Body of pancreas (tissue), 4 donors: Measurements from ENCODE around the gene PALLD. TPM values are rescaled to one million over a fixed set of nuclear protein-coding genes. Genes with fewer than 3 reads are reported as not detected.

Experiments used
- ATAC-seq: fragments of 150-250 bp; one replicate; pipeline ENCODE4 v1.9.1; 2016
- DNase-seq, 4 donors: peaks; one replicate each; pipeline ENCODE4 v3.0.0-alpha.2; 2019
- H3K27ac ChIP-seq, 4 donors: fragments of 200-600 bp; sonication (generic); 1 replicate in 3 of 4; 2 replicates in 1 of 4; pipeline versions ENCODE4 v1.5.1 to v1.6.1; 2016 to 2019; ENCODE audit warnings: mild to moderate bottlenecking in 1 of 4, mixed read lengths in 1 of 4, moderate library complexity in 1 of 4
- H3K27me3 ChIP-seq, 2 donors: fragments of 200-600 bp; sonication (generic); one replicate each; pipeline ENCODE4 v1.6.0; 2016; ENCODE audit warnings: mild to moderate bottlenecking in 1 of 2
- H3K36me3 ChIP-seq, 2 donors: fragments of 200-600 bp; sonication (generic); replicated peaks in 1 of 2; 2 replicates each; pipeline ENCODE4 v1.5.1; 2016; ENCODE audit warnings: low read depth in 2 of 2; ENCODE audit not compliant: insufficient read depth in 1 of 2
- H3K4me1 ChIP-seq: fragments of 200-600 bp; sonication (generic); one replicate; pipeline ENCODE4 v1.6.0; 2016
- H3K4me3 ChIP-seq, 2 donors: fragments of 200-600 bp; sonication (generic); 1 replicate in 1 of 2; 2 replicates in 1 of 2; pipeline ENCODE4 v1.5.1; 2016 to 2019
- H3K9me3 ChIP-seq, 3 donors: fragments of 200-600 bp; sonication (generic); 1 replicate in 2 of 3; 2 replicates in 1 of 3; pipeline ENCODE4 v1.5.1; 2016
- POLR2A ChIP-seq, 3 donors: fragments of 450-650 bp; IDR thresholded peaks; one replicate each; pipeline ENCODE4 v1.6.1; 2016; ENCODE audit warnings: antibody characterized with exemption in 3 of 3, mild to moderate bottlenecking in 2 of 3
- WGBS, 2 donors: methylation state at CpG; one replicate each; pipeline ENCODE4 v1.1.5; 2017; 5-methylcytosine and 5-hydroxymethylcytosine counted together
- intact Hi-C: fragments of 100-400 bp; cut with DNase I; formaldehyde crosslinking; loops from one replicate; pipeline ENCODE4 v1.15.1; 2023
- total RNA-seq, 2 donors: library from RNA; depleted of rRNA; stranded (reverse); fragments of >200 nt; gene quantifications; one replicate each; pipeline ENCODE4 v1.1.0, GENCODE V29; 2016
- TF ChIP-seq, protein P1 (sequence below), 7 experiments: fragments of 450-650 bp in 4 of 7; fragments of 200-600 bp in 3 of 7; sonication (generic) in 3 of 7; IDR thresholded peaks; one replicate each; pipeline ENCODE4 v1.5.1; 2016 to 2019; ENCODE audit warnings: antibody characterized with exemption in 7 of 7

The PALLD gene
- total RNA-seq, 2 donors from 2014 or later = 46.8 to 52.4 TPM

DNA sequence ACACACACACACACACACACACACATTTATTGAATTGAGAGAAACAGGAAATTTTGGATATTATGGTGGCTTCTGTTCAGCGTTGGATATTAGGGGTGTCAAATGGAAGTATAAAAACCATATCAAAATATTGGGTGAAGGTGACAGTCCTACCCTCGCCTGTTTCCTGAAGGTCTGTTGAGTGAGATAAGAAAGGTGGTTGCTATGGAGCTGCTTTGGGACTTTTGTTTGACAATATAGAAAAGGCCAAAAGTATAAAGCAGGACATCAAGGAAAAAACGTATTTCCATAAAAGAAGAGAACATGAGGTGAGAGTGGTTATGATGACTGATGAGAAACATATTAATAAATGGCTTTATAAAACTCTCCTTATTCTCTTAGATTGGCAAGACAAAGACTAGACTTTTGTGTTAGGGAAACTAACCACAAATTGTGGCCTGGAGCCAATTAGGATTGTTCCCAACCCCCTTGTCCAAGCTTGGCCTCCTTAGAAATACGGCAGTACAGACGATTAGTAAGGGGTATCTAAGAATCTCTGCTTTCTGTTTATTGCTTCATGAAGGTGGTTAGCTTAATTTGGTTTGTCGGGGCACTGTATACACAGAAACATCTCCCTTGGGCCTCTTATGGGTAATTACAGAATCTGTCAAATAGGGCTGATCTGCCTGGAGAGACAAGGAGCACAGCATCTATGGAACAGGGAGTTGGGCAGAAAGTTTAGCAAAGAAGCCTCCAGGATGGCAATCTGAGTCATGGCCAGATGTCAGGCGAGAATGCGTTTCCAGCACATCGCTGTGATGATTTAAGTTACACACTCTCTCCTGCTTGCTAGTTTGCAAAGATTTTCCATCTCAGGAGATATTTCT is 315.2 kb downstream of the PALLD start:
- H3K36me3 ChIP-seq = no peaks in the 10 kb centered on the region
- peaks cover 6% of the 10 kb centered on the region for H3K4me1 ChIP-seq
- no peaks in the 10 kb centered on the region for H3K9me3 ChIP-seq
- TF ChIP-seq, protein P1, sequence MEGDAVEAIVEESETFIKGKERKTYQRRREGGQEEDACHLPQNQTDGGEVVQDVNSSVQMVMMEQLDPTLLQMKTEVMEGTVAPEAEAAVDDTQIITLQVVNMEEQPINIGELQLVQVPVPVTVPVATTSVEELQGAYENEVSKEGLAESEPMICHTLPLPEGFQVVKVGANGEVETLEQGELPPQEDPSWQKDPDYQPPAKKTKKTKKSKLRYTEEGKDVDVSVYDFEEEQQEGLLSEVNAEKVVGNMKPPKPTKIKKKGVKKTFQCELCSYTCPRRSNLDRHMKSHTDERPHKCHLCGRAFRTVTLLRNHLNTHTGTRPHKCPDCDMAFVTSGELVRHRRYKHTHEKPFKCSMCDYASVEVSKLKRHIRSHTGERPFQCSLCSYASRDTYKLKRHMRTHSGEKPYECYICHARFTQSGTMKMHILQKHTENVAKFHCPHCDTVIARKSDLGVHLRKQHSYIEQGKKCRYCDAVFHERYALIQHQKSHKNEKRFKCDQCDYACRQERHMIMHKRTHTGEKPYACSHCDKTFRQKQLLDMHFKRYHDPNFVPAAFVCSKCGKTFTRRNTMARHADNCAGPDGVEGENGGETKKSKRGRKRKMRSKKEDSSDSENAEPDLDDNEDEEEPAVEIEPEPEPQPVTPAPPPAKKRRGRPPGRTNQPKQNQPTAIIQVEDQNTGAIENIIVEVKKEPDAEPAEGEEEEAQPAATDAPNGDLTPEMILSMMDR (IDR thresholded peaks at IDR 0.05) = no peak
- TF ChIP-seq POLR2A (IDR thresholded peaks at IDR 0.05) = no peak
- 59 to 68% methylated on average over 9 of the region's 9 CpGs for WGBS, 2 donors
- ATAC-seq (no peak), DNase-seq (no peak)
- H3K27me3 ChIP-seq = no peaks in the 10 kb centered on the region
- intact Hi-C loops = no loop called here
- H3K4me3 ChIP-seq = no peak overlapping the region
- H3K27ac ChIP-seq = peak overlapping the region in 2 of 4 donors; percentile 8 to 46

DNA sequence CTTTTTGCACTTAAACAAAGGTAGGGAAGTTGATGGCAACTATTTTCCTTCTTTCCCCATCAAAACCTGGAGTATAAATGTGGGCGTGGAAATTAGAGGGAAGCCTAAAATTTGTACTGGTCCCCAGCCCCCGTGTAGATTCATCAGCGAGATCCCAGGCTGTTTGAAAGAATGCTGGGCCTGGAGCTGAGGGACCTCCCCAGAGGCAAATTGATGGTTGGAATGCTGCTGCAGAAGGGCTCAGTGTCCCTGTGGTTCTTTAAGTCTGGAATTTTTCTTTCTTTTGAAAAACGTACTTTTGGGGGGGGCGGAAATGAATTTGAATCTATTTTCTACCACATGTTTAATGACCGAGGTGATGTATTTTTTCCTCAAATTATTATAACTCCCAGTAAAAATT is 316.0 kb downstream of the PALLD start:
- intact Hi-C loops = no loop called here
- peaks cover 11% of the 10 kb centered on the region for H3K4me1 ChIP-seq
- no peak for TF ChIP-seq POLR2A (IDR thresholded peaks at IDR 0.05)
- TF ChIP-seq, protein P1 (IDR thresholded peaks at IDR 0.05) = no peak
- 67% methylated on average over 6 of the region's 6 CpGs for WGBS, 2 donors
- H3K36me3 ChIP-seq = no peaks in the 10 kb centered on the region
- H3K9me3 ChIP-seq = no peaks in the 10 kb centered on the region
- H3K27me3 ChIP-seq = no peaks in the 10 kb centered on the region
- peak overlapping the region in 1 of 4 donors; percentile 8 for H3K27ac ChIP-seq
- ATAC-seq (no peak), DNase-seq (no peak)
- no peak overlapping the region for H3K4me3 ChIP-seq

DNA sequence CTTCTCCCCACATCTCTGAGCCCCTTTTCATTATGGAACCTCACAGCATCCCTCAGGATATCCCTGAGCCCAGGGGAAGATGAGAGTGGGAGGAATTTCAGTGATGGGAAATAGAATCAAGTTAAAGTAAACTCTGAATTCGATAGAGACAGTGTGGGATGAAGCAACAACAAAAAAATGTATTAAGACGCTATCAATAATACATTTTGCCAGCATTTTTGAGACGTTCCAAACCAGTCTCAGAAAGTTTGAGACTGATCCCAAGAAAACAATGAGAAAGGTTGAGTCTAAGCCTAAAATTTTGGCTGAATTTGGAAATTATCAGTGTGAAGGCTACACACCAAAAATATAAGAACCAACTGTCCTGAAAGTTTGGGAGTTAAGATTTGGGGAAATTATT is 317.0 kb downstream of the PALLD start:
- Histone ChIP-seq H3K4me1 (peaks cover 11% of the 10 kb centered on the region), H3K36me3 (no peaks in the 10 kb centered on the region), H3K4me3 (no peak overlapping the region), H3K9me3 (no peaks in the 10 kb centered on the region), H3K27me3 (peaks cover 0 to 4% of the 10 kb centered on the region in 2 donors), H3K27ac (no peak overlapping the region)
- DNase-seq (no peak), ATAC-seq (no peak)
- WGBS, 2 donors = 57 to 70% methylated on average over 3 of the region's 3 CpGs
- no peak for TF ChIP-seq POLR2A (IDR thresholded peaks at IDR 0.05)
- TF ChIP-seq, protein P1 (IDR thresholded peaks at IDR 0.05) = no peak
- intact Hi-C loops = no loop called here

DNA sequence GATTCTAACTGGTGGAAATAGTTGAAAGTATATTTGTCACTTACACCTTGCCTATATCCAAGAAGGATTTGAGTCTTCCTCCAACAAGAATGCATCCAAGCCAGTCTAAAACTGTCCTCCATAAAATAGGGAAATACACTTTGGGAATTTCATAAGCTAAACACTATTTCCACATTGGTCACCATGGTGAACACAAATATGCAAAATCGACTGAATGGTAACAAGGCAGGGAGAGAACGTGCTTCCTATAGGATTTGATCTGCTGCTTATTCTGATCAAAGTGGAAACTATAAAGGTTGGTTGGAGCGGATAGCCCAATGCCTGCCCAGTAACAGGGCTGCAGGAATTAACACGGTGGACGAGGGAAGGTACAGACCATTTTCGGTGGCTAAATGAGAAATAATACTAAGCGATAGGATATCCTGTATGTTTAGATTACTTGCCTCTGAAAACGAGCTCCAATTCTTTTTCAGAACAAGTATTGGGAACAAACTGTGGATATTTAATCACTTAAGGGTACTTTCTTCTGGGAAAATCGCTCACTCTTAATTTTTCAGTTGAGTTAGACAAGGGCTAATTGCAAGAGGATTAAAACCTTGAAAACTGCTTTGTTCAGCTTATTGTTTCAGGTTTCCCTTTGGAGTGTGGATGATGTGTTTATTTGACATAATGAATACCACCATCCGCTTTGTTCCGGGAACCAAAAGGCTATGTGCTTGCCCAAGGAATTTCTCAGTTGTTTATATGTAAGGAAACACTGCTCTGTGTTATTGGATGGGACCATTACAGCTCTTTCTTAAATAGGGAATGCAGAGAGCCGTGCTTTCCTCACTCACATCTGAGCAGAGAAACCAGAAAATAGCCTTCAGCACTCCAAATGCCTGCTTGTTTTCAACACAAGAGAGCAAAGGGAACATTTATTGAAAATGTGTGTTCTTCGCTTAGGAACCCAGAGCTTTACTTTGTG is 318.8 kb downstream of the PALLD start:
- ATAC-seq = no peak
- Histone ChIP-seq H3K27me3 (peaks cover 0 to 4% of the 10 kb centered on the region in 2 donors), H3K4me3 (no peak overlapping the region), H3K4me1 (peaks cover 11% of the 10 kb centered on the region), H3K9me3 (no peaks in the 10 kb centered on the region), H3K27ac (peak overlapping the region in 1 of 4 donors; percentile 41), H3K36me3 (no peaks in the 10 kb centered on the region)
- no peak for DNase-seq
- TF ChIP-seq, protein P1 (IDR thresholded peaks at IDR 0.05) = no peak
- no peak for TF ChIP-seq POLR2A (IDR thresholded peaks at IDR 0.05)
- intact Hi-C loops = no loop called here
- WGBS, 2 donors = 54 to 60% methylated on average over 13 of the region's 13 CpGs
